Right renal pelvis (tissue), 4 donors: ENCODE data around the gene ZNF697. TPM values are rescaled to one million over a fixed set of nuclear protein-coding genes. Genes with fewer than 3 reads are reported as not detected.

ENCODE experiments used
- DNase-seq, 4 donors: peaks; one replicate each; pipeline ENCODE4 v3.0.0-alpha.2; 2013; ENCODE audit warnings: low read depth in 4 of 4, low spot score in 3 of 4, missing footprints in 1 of 4
- polyA plus RNA-seq, 4 donors: library from polyadenylated mRNA; unstranded; fragments of 120-200 nt; gene quantifications; one replicate each; pipeline ENCODE4 v1.2.1, GENCODE V29; 2013; ENCODE audit not compliant: insufficient read length in 4 of 4

ZNF697 gene
- polyA plus RNA-seq, 4 donors: 19.1 to 23.2 (median 22.5) TPM

GRCh38 chr1:119667173-119667572, 19.1 kb upstream of the ZNF697 start:
- DNase-seq: no peak

- no peak for DNase-seq
Measured at GRCh38 chr1:119664067-119664466, 16.0 kb upstream of the ZNF697 start.

DNA sequence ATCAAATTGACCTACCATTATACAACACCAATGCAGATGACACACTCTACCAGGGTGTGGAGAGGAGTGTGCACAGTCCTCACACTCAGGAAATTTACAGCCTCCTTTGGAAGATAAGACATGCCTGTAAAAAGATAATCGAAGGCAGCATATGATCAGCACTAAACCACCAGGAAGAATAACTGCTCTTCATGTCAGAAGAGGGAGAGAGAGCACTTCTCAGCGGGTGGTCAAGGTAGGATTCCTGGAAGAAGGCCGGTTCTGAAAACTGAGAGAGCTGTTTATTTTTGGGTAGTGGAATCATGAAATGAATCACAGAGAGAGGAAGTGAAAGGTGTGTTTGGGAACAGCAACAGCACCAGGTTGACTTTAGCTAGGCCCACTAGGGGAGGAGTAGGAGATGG, 14.0 kb upstream of the ZNF697 start:
- no peak for DNase-seq

DNA sequence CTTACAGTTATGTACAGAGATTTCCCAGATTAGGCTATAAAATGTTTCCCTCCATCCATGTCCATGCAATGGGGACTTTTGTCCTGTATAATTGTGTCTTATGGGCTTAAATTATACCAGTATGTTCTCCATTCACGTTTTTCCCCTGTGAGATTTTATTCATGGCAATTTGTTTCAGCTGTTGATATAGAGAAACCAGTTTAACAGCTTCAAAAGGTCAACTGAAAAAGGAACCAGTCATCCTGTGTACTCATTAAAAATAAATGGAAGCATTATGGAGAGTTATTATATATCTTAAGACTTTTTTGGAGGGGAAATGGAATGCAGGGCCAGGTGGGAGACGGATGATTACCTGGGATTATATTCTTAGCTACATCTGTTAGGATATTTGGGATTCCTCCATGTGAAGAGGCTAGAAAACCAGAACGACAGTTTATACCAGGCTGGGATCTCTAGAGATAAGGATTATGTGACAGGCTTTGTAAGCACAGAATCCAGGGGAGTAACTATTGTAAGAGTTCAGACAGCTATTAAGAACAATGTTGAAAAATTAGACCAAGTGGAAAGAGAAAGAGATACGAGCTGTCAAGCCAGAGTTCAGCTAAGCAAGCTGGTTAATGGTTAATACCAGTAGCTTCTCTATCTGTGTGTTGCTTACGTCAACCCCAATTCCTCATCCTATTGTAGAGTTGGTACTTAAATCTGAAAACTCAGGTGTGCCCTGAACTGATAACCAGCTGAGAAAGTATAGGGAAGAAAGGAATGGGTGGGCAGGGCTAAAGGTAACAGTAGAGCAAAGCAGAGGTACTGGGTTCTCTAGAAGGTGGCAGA, 12.4 kb upstream of the ZNF697 start:
- no peak for DNase-seq

GRCh38 chr1:119659628-119660027, 11.6 kb upstream of the ZNF697 start:
- DNase-seq: no peak

- DNase-seq: no peak
Measured at GRCh38 chr1:119656410-119656955, 8.4 kb upstream of the ZNF697 start.

DNA sequence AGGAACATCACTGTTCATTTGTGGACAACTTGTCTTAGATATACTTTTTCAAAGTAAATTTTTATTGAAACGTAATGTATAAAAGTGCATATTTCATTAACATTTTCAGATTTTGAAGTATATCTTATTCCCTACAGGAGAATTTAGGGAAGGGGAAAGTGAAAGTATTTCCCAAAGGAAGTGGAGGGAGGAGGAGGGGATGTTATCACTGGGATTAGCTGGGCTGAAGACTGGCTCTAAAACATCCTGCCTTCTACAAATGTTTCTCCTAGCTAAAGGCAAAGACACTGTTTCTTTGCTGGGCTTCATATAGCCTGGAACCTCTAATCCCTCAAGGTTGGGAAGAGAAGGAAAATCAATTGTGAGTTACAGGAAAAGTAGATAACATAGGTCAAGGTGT, 7.1 kb upstream of the ZNF697 start:
- DNase-seq: no peak

- DNase-seq: no peak
Measured at GRCh38 chr1:119653839-119654170, 5.7 kb upstream of the ZNF697 start.

DNA sequence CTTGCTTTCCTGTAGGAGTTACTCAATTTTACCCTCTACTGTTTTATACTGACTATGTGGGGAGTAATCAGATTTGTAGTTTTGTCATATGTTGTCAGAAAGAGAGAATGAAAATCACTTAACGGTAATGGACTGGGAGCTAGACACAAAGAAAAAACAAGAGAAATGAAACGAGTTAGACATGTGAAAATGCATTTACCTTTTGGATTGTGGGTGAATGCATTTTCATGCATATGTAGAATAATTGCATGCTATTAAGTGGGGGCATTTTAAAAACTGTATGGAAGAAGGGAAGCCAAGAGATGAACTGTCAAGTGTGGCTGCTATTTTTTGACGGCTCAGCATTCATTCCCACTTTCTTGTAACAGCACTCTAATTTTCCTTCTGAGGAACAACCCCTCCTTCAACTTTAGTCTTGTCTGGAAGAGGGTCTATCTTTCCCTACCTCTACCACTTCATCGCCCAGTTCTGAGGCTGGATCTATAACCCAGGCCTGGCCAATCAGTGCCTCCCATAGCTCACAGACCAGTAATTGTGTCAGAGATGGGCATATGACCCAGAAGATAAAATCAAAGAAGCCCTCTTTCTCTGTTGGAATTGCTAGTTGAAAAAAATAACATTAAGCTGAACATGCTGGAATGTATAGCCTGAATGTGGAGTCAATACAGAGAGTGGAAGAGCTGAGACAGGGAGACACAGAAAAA, 5.2 kb upstream of the ZNF697 start:
- no peak for DNase-seq

GRCh38 chr1:119652587-119652986, 4.5 kb upstream of the ZNF697 start:
- DNase-seq: no peak

- no peak for DNase-seq
Measured at GRCh38 chr1:119651641-119652040, 3.6 kb upstream of the ZNF697 start.

GRCh38 chr1:119651133-119651532, 3.1 kb upstream of the ZNF697 start:
- DNase-seq: no peak

- DNase-seq: no peak
Measured at GRCh38 chr1:119648620-119649004, 546 bp upstream of the ZNF697 start.

DNA sequence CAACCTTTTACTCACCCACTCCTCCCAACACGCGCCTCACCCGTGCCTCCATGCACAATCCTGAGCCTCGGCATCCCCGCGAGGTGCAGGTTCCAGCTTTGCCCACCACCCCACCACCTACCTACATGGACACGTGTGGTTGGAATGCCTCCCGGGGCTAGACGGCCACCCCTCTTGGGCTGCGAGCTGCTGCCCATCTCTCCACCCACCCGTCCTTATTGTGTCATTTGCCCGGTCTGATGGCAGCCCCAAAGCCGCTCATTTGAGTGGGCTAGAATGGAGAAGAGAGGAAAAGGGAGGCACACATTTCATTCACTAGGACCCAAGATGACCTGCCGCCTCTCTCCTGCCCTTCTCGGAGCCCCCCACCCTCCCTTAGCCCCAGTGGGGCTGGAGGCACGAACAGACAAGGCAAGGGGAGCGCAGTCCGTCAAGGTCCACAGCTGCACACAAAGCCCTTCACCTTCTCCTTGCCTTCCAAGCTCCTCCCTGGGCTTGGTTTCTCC, 785 bp downstream of the ZNF697 start:
- DNase-seq: no peak

GRCh38 chr1:119646521-119647227, 1.4 kb downstream of the ZNF697 start:
- no peak for DNase-seq

- DNase-seq: no peak
Measured at GRCh38 chr1:119639109-119639508, 9.0 kb downstream of the ZNF697 start.

DNA sequence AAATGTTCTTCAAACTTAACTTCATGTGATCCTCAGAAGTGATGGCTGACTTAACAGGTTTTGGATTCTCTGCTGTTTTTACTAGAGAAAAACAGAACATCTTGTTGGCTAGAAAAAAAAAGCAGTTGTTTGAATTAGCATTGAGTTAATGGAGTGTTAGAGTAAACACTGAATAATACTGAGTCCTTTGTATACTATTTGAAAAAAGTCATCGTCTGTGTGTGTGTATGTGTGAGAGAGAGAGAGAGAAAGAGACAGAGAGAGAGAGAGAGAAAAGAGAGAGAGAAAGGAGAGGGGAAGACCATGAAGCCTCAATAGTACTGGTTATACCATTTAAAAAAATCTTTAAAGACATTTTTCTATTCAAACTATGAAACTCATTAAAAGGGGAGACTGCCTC, 10.4 kb downstream of the ZNF697 start:
- no peak for DNase-seq

DNA sequence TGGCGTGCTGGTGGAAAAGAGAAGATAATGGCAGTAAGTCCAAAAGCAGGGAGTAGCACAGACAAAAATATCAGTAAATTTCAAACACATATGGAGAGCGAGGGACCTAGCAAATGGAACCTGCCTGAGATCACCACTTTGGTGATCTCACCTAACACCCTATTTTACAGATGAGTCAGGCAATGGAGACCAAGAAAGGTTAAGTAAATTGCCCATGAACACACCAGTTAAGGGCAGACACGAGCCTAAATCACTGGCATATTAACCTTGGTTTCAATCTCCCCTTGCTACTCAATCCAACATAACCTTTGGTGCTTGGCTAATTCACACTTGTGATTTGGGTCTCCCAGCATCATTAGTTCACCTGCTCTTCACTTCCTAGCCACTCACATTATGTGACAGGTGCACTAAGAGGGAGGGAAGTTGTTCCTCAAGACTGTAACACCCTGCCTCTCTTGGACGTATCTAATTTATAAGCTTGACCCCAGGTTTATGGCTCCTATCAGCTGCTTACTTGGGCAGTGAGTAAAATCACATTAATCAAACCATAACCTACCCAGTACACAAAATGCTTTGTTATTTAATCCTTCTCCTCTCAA, 11.5 kb downstream of the ZNF697 start:
- no peak for DNase-seq

DNA sequence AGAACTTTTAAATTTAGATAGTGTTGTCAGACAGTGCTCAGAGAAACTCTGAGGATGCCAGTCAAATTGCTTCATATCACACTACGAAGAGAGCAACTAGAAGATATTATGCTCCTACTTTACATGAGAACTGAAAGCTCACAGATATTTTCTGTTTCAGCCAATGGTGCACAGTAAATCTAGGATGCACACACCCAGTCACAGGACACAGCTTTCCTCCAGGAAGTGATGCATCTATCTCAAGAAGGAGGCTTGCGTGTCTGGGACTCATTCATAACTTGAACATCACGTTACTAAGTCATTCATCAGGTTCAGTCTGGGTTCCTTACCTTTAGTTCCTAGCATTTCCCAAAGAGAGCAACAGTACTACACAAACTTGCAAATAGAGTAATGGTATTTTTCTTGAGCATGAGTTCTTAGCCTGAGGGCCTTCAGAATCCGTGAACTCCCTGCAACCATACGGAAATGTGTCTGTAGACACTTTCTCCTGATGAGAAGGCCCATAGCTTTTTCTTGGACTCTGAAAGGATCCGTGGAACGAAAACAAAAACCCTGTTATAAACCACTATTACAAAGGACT, 12.2 kb downstream of the ZNF697 start:
- DNase-seq: no peak

GRCh38 chr1:119634016-119634415, 14.1 kb downstream of the ZNF697 start:
- no peak for DNase-seq
